ENCODE data around the gene GNAT1.

GRCh38 chr3:50243543-50243895, 52.1 kb downstream of the GNAT1 start:
- TF ChIP-seq CTCF (IDR thresholded peaks at IDR 0.05; ENCODE audit: low read depth, low read length) (no peak), EZH2phosphoT487 (IDR thresholded peaks at IDR 0.05; ENCODE audit: low read depth) (no peak)

Data from OCI-LY3 (cell line).